Bone marrow (tissue), 2 donors: ENCODE data around the gene TRIM25.

Experiments
- DNase-seq, 2 donors: peaks; one replicate each; lab custom pipeline; 2025; lab: John Stamatoyannopoulos, UW

The TRIM25 gene

GRCh38 chr17:56894859-56895455, 18.9 kb downstream of the TRIM25 start:
- no peak for DNase-seq

- no peak for DNase-seq
These were observed 20.3 kb downstream of the TRIM25 start for GRCh38 chr17:56893503-56893902.

- no peak for DNase-seq
These were observed 21.5 kb downstream of the TRIM25 start for GRCh38 chr17:56892333-56892732.

GRCh38 chr17:56891751-56892150, 22.1 kb downstream of the TRIM25 start:
- DNase-seq, result no peak

- DNase-seq, result no peak
These were observed 22.8 kb downstream of the TRIM25 start for GRCh38 chr17:56890906-56891674.

GRCh38 chr17:56890390-56890789, 23.5 kb downstream of the TRIM25 start:
- DNase-seq, result no peak

GRCh38 chr17:56887552-56888467, 26.0 kb downstream of the TRIM25 start:
- DNase-seq, result no peak

GRCh38 chr17:56887105-56887504, 26.7 kb downstream of the TRIM25 start:
- DNase-seq, result no peak

GRCh38 chr17:56886288-56886731, 27.5 kb downstream of the TRIM25 start:
- DNase-seq, result no peak

GRCh38 chr17:56885312-56885657, 28.6 kb downstream of the TRIM25 start:
- no peak for DNase-seq

GRCh38 chr17:56884483-56885311, 29.2 kb downstream of the TRIM25 start:
- no peak for DNase-seq

GRCh38 chr17:56883616-56884015, 30.2 kb downstream of the TRIM25 start:
- no peak for DNase-seq

- no peak for DNase-seq
These were observed 32.1 kb downstream of the TRIM25 start for GRCh38 chr17:56881685-56882295.

- no peak for DNase-seq
These were observed 33.3 kb downstream of the TRIM25 start for GRCh38 chr17:56880571-56880970.

- no peak for DNase-seq
These were observed 33.7 kb downstream of the TRIM25 start for GRCh38 chr17:56880133-56880532.

- no peak for DNase-seq
These were observed 34.6 kb downstream of the TRIM25 start for GRCh38 chr17:56879280-56879679.

GRCh38 chr17:56876766-56877179, 37.1 kb downstream of the TRIM25 start:
- no peak for DNase-seq

- no peak for DNase-seq
These were observed 43.7 kb downstream of the TRIM25 start for GRCh38 chr17:56870081-56870651.

- DNase-seq, result no peak
These were observed 45.1 kb downstream of the TRIM25 start for GRCh38 chr17:56868716-56869115.

- no peak for DNase-seq
These were observed 45.9 kb downstream of the TRIM25 start for GRCh38 chr17:56867948-56868376.

GRCh38 chr17:56866496-56866895, 47.4 kb downstream of the TRIM25 start:
- no peak for DNase-seq
